Measurements from ENCODE around the gene CCDC137.

- TF ChIP-seq CTCF (conservative IDR thresholded peaks at IDR 0.05; ENCODE audit: low read depth, low read length) (no peak), EZH2 (IDR thresholded peaks at IDR 0.05; ENCODE audit: low read length, unreplicated experiment) (no peak), EZH2phosphoT487 (IDR thresholded peaks at IDR 0.05; ENCODE audit: borderline replicate concordance, low read length) (no peak)
Measured at GRCh38 chr17:81683208-81683583, 16.7 kb downstream of the CCDC137 start.
